LNCAP (cell line): ENCODE measurements around the gene MYO9A.

Experiments
- TF ChIP-seq, protein P1 (sequence below): fragments of 450-650 bp; IDR thresholded peaks from 2 replicates; pipeline ENCODE4 v1.5.1; 2017; ENCODE audit warnings: mild to moderate bottlenecking

The MYO9A gene

DNA sequence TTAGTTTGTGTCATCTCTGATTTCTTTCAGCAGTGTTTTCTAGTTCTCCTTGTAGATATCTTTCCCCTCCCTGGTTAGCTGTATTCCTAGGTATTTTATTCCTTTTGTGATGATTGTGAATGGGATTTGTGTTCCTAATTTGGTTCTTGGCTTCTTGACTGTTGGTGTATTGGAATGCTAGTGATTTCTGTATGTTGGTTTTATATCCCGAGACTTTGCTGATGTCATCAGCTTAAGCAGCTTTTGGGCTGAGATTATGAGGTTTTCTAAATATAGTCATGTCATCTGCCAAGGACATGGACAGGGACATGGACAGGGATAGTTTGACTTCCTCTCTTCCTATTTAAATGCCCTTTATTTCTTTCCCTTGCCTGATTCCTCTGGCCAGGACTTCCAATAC lies 35.8 kb downstream of the MYO9A start:
- TF ChIP-seq, protein P1, sequence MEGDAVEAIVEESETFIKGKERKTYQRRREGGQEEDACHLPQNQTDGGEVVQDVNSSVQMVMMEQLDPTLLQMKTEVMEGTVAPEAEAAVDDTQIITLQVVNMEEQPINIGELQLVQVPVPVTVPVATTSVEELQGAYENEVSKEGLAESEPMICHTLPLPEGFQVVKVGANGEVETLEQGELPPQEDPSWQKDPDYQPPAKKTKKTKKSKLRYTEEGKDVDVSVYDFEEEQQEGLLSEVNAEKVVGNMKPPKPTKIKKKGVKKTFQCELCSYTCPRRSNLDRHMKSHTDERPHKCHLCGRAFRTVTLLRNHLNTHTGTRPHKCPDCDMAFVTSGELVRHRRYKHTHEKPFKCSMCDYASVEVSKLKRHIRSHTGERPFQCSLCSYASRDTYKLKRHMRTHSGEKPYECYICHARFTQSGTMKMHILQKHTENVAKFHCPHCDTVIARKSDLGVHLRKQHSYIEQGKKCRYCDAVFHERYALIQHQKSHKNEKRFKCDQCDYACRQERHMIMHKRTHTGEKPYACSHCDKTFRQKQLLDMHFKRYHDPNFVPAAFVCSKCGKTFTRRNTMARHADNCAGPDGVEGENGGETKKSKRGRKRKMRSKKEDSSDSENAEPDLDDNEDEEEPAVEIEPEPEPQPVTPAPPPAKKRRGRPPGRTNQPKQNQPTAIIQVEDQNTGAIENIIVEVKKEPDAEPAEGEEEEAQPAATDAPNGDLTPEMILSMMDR, result no peak

DNA sequence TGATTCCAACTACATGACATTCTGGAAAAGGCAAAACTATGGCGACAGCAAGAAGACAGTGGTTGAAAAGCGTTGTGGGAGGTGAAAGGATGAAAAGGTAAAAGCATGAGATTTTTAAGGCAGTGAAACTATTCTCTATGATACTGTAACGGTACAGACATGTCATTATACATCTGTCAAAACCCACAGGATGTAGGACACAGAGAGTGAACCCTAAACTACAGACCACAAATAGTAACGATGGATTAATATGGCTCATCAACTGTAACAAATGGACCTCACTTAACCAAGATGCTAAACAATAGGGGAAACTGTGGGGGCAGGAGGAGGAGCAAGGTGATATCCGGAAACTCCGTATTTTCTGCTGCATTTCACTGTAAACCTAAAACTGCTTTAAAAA lies 39.1 kb downstream of the MYO9A start:
- TF ChIP-seq, protein P1, result no peak

DNA sequence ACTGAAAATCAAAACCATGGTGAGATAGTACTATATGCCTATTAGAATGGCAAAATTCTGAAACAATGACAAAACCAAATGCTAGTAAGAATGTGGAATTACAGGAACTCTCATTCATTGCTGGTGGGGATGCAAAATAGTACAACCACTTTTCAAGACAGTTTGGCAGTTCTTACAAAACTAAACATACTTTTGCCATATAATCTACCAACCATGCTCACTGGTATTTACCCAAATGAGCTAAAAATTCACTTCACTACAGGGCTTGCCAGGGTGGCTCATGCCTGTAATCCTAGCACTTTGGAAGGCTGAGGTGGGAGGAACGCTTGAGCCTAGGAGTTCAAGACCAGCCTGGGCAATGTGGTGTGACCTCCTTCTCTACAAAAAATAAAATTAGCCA lies 40.0 kb downstream of the MYO9A start:
- TF ChIP-seq, protein P1, result no peak

DNA sequence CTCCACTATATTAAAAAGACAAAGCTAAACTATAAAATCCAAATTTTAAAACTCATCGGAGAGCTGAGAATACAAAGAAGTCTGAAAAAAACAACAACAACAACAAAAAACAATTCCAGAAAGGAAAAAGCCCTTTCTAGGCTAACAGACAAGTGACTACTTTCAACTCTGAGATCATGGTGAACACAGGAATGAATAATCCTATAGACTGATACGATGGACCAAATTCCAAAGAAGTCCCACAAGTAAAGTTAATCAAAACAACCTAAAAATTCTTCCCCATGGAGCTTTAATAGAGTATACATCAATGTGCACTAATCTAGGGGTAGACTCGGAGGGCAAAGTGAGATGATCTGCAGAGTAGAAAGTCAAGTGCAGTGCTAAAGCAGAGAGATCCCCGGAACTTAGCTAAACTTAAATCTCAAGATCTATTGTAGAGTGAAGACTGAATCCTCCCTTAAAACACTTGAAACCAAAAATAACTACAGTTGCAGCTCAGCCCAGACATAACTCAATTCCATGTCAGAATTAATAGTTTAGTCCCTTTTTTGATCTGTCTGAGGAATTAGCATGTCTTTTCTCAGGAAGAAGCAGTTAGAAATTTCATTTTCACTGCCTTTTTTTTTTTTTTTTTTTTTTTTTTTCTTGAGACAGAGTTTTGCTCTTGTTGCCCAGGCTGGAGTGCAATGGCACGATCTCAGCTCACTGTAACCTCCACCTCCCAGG lies 43.5 kb downstream of the MYO9A start:
- TF ChIP-seq, protein P1, result no peak

DNA sequence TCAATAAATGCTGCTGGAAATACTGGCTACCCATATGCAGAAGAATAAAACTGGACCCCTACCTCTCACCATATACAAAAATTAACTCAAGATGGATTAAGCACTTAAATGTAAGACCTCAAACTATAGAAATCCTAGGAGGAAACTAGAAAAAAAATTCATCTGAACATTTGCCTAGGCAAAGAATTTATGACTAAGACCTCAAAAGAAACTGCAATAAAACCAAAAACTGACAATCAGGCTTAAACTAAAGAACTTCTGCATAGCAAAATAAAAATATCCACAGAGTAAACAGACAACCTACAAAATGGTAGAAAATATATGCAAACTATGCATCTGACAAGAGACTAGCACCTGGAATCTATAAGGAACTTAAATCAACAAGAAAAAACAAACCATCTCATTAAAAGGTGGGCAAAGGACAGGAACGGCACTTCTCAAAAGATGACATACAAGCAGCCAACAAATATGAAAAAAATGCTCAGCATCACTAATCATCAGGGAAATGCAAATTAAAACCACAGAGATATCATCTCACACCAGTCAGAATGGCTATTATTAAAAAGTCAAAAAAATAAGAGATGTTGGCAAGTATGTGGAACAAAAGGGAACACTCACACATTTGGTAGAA lies 47.0 kb downstream of the MYO9A start:
- TF ChIP-seq, protein P1, result no peak

DNA sequence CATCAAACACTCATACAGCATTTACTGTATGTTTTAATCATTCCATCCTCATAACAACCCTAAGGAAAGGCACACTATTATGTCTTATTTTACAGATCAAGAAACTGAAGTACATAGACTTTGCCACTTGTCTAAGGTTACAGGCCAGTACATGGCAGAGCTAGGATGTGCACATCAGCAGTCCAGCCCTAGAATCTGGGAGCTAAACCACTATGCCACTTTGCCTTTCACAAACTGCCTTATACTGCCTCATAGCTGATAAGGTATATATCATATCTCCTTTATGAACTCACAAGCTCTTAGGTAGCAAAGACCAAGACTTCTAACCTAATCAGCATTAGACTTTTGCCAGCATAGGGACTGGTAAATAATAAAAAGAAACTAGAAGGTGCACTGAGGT lies 49.1 kb downstream of the MYO9A start:
- TF ChIP-seq, protein P1, result no peak

DNA sequence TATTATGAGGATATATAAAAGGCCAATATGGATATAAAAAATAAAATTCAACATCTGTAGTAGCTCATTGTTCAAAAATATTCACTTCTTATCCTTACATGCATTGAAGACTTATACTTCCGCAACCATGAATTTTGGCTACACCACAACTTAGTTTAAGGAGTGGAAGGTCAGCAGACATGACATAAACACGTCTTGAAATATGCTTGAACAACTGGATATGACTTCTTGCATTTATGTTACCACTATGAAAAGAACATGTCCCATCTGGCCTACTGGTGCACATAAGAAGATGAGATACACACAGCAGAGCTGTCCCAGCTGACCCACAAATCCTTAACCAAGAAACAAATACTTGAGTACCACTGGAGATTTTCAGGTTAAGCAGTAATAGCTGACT lies 52.1 kb downstream of the MYO9A start:
- TF ChIP-seq, protein P1, result no peak
